ENCODE measurements around the gene DHRSX.
"Not testable (repeated sequence)": the region's sequence is repeated elsewhere in the genome, so short reads cannot be mapped to it uniquely, and the experiment has no call there.

The DHRSX gene

GRCh38 chrX:2473064-2473463 lies 27.7 kb downstream of the DHRSX start:
- DNase-seq: not testable (repeated sequence)

GRCh38 chrX:2471641-2472040 lies 29.1 kb downstream of the DHRSX start:
- DNase-seq: no peak

GRCh38 chrX:2471126-2471525 lies 29.6 kb downstream of the DHRSX start:
- DNase-seq: not testable (repeated sequence)

- not testable (repeated sequence) for DNase-seq
Observed at GRCh38 chrX:2469852-2470251, 30.9 kb downstream of the DHRSX start.

GRCh38 chrX:2469196-2469685 lies 31.5 kb downstream of the DHRSX start:
- no peak for DNase-seq

GRCh38 chrX:2468261-2469195 lies 32.2 kb downstream of the DHRSX start:
- no peak for DNase-seq

- DNase-seq: no peak
Observed at GRCh38 chrX:2466876-2467656, 33.7 kb downstream of the DHRSX start.

GRCh38 chrX:2464677-2465166 lies 36.1 kb downstream of the DHRSX start:
- no peak for DNase-seq

- DNase-seq: no peak
Observed at GRCh38 chrX:2463973-2464676, 36.7 kb downstream of the DHRSX start.

- not testable (repeated sequence) for DNase-seq
Observed at GRCh38 chrX:2463481-2463880, 37.3 kb downstream of the DHRSX start.

- no peak for DNase-seq
Observed at GRCh38 chrX:2462780-2463179, 38.0 kb downstream of the DHRSX start.

- no peak for DNase-seq
Observed at GRCh38 chrX:2462074-2462473, 38.7 kb downstream of the DHRSX start.

- DNase-seq: no peak
Observed at GRCh38 chrX:2461711-2462016, 39.1 kb downstream of the DHRSX start.

- DNase-seq: not testable (repeated sequence)
Observed at GRCh38 chrX:2460821-2461710, 39.7 kb downstream of the DHRSX start.

- DNase-seq: not testable (repeated sequence)
Observed at GRCh38 chrX:2460048-2460447, 40.7 kb downstream of the DHRSX start.

- no peak for DNase-seq
Observed at GRCh38 chrX:2458309-2458708, 42.5 kb downstream of the DHRSX start.

- DNase-seq: no peak
Observed at GRCh38 chrX:2457289-2458133, 43.3 kb downstream of the DHRSX start.

GRCh38 chrX:2456091-2456490 lies 44.7 kb downstream of the DHRSX start:
- not testable (repeated sequence) for DNase-seq

- DNase-seq: not testable (repeated sequence)
Observed at GRCh38 chrX:2454620-2455019, 46.2 kb downstream of the DHRSX start.

GRCh38 chrX:2452799-2453198 lies 48.0 kb downstream of the DHRSX start:
- DNase-seq: no peak

- no peak for DNase-seq
Observed at GRCh38 chrX:2452317-2452784, 48.4 kb downstream of the DHRSX start.
